NCI-H146 treated with DMSO at 0.1 percent for 48 hours (cell line): Measurements from ENCODE around the gene TUBB2A.
"Not testable (repeated sequence)": the region's sequence is repeated elsewhere in the genome, so short reads cannot be mapped to it uniquely, and the experiment has no call there.

ENCODE experiments used
- DNase-seq: peaks from one replicate; lab custom pipeline; 2025; ENCODE audit not compliant: unreplicated experiment; lab: John Stamatoyannopoulos, UW

Gene TUBB2A

GRCh38 chr6:3156184-3157130 is 887 bp downstream of the TUBB2A start:
- DNase-seq = peak; percentile 19

DNA sequence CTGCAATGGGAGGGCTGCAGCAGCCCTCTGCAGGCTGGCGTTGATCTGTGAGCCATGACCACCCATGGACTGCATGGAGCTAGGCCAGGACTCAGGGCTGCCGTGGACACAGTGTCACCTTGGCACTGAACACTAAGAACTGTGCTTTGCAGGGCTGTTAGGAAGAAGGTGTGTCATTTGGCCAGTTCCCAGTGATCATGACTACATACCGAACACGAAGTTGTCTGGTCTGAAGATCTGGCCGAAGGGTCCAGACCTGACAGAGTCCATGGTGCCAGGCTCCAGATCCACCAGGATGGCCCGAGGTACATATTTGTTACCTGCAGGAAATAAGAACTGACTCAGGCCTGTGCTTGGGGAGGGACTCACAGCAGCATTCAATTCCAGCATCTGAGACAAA is 1.9 kb downstream of the TUBB2A start:
- not testable (repeated sequence) for DNase-seq

- DNase-seq = no peak
Observed at GRCh38 chr6:3152689-3153088, 4.7 kb downstream of the TUBB2A start.

GRCh38 chr6:3151691-3152090 is 5.7 kb downstream of the TUBB2A start:
- no peak for DNase-seq

GRCh38 chr6:3147914-3148757 is 9.2 kb downstream of the TUBB2A start:
- DNase-seq = no peak

DNA sequence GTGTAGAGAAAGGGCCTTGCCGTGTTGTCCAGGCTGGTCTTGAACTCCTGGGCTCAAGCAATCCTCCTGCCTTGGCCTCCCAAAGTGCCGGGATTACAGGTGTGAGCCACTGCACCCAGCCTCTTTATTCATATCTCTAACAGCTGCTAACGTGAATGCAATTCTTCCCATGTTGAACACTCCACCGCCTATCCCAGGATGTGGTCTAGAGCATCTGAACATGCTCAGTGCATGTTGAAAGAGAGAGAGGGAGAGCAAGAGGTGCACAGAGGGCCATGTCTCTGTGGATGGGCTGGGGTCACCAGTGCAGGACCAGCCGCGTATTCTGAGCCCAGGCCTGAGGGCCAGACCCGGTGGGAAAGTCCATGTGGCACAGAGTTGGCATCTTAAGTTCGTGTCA is 12.8 kb downstream of the TUBB2A start:
- DNase-seq = no peak

GRCh38 chr6:3143158-3143557 is 14.2 kb downstream of the TUBB2A start:
- DNase-seq = no peak

DNA sequence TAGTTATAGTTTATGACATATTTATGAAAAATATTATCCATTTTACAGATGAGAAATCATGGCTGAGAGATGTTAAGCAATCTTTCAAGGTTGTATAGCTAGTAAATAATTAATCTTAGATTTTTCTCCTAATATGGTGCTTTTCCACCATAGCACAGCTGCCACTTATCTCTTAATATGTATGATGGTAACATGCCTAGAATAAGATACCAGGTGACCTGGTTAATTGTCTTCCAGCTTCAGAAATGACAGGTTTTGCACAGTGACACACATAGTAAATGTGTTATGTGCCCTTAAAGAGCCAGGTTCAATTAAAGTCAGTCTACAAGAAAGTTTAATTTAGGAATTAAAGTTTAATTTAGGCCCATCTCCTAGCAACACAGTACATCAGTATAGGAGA is 14.8 kb downstream of the TUBB2A start:
- no peak for DNase-seq

GRCh38 chr6:3140201-3140600 is 17.1 kb downstream of the TUBB2A start:
- no peak for DNase-seq

GRCh38 chr6:3139090-3139903 is 18.0 kb downstream of the TUBB2A start:
- DNase-seq = peak; percentile 87

DNA sequence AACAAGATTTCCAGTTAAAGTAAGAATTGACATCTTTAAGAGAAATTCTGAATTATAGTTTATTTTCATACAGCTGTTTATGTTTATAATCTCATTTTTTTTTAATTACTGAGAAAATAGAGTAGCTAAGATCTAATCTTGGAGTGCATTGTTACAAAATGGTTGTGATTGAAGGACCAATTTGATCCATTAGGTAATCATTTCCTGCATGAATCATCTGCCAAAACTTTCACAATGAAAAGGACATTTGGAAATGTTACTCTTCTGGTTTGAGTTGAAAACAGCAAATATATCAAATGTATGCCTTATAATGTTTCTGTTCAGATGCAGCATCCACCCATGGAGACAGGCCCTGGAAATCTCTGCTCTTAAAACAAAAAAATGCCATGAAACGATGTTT is 19.0 kb downstream of the TUBB2A start:
- DNase-seq = peak; percentile 3

DNA sequence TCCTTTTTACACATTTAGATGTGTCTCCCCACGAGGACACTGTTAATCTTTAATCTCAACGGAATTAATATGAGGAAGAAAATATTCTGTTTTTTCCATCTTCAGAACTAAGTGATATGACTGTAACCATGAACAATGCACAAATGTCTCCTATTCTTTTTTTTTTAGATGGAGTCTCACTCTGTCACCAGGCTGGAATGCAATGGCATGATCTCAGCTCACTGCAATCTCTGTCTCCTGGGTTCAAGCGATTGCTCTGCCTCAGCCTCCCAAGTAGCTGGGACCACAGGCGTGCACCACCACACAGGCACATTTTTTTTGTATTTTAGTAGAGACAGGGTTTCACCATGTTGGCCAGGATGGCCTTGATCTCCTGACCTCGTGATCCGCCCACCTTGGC is 19.5 kb downstream of the TUBB2A start:
- not testable (repeated sequence) for DNase-seq

DNA sequence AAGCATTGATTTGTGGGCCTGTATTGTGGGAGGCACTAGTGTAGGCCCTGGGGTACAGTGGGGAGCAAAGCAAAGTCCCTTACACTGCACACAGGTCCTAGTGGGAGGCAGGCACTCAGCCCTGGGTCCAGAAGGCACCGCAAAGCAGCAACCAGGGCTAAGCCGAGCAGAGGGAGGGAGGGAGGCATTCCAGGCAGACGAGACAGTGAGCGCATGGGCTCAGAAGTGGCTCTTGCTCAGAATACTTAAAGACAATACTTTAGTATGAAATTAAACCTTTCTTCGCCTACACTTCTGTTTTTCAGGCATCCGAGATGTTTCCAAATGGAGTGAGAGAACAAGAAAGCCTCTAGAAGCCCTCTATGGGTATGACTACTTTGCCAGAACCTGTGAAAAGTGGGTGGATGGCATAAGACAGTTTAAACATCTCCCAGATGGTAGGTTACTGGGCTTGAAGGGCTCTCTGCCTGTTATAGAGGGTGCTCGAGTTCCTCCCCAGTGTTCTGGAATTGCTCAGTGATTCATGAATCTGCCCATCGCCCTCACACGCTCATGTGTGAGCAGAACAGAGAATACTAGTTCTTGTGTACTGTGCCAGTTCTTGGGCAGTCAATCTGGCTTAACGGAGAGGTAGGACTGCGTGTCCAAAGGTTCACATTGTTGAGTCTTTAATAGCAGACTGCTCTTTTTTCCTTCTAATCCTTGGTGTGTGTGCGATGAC is 20.1 kb downstream of the TUBB2A start:
- no peak for DNase-seq

- DNase-seq = no peak
Observed at GRCh38 chr6:3136292-3137011, 20.9 kb downstream of the TUBB2A start.

DNA sequence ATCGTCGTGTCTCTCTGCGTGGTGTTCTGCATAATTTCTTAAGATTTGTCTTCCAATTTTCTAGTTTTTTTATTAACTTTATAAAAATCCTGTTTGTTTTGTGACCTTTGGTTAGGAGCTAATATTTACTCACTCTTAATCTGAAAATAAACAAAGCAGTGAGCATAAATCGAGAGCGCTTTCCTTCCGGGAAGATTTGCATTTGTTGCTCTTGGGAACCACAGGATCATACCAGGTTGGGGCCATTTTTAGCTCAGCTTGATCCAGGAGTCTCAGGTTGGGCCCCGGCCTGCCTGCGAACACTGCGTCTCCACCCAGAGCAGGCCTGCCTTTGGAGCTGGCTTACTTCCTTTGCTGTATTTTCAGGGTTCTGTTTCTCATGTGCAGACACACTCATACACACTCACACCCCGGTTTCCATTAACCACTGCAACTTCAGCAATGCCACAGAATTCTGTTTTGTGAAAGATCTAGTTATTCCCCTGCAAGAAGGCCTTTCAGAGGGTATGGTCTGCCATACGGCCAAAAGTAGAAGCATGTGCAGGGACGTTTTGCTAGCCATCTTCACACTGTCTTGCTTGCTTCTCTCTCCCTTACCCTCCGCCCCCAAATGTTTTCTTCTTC is 21.6 kb downstream of the TUBB2A start:
- no peak for DNase-seq

GRCh38 chr6:3133515-3133914 is 23.8 kb downstream of the TUBB2A start:
- no peak for DNase-seq

DNA sequence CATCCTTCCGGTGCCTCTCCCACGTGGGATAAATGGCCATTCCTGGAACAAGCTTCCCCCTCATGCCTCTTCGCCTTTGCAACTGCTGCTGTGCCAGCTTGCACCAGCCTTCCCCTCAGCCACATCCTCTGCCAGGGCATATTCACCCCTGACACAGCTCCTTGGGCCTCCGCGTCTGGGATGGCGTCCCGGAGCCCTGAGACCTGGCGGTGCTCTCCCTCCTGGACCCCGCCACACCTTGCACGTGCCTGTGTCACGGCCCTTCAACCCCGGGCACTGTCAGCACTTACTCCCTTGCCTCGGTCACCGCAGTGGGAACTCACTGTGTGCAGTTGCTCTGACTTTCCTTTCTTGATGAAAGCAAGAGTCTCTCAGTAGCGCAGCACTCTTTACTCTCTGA is 25.6 kb downstream of the TUBB2A start:
- DNase-seq = no peak

- DNase-seq = no peak
Observed at GRCh38 chr6:3128356-3129108, 28.8 kb downstream of the TUBB2A start.

DNA sequence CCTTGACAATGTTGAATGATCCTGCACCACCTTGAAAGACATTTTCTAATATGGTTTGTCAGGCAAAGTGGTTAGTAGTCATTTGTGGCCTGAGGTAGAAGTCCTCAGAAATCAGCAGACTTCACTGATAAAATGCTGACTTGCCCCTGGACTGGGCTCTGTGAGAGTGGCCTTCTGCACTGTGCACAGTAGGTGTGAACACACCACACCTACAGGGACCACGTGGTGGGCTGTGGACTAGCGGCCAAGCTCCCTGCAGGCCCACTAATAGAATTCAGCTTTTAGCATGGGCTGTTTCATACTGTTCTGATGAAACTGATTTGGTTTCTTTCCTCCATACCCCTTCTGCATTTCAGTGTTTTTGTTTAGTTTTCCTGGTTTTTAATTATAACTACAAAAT is 31.5 kb downstream of the TUBB2A start:
- no peak for DNase-seq
